ENCODE data around the gene CCDC159.
"Not testable (repeated sequence)": the region's sequence is repeated elsewhere in the genome, so short reads cannot be mapped to it uniquely, and the experiment has no call there.

CCDC159 gene

GRCh38 chr19:11370744-11371143 lies 24.4 kb downstream of the CCDC159 start:
- no peak for DNase-seq

GRCh38 chr19:11373166-11373884 lies 27.0 kb downstream of the CCDC159 start:
- DNase-seq, result no peak

- DNase-seq, result no peak
Observed at GRCh38 chr19:11373885-11374432, 27.6 kb downstream of the CCDC159 start.

GRCh38 chr19:11374433-11375142 lies 28.3 kb downstream of the CCDC159 start, which contains the start of gene SWSAP1:
Gene SWSAP1 (plus strand): TSS chr19:11374666. CDS start chr19:11374681, 15 bp downstream.
- DNase-seq, result peak; percentile 99

- DNase-seq, result peak; percentile 77 to 79
Observed at GRCh38 chr19:11375143-11375948, 29.0 kb downstream of the CCDC159 start.

- no peak for DNase-seq
Observed at GRCh38 chr19:11377237-11377636, 30.9 kb downstream of the CCDC159 start.

GRCh38 chr19:11377756-11378155 lies 31.4 kb downstream of the CCDC159 start:
- DNase-seq, result no peak

GRCh38 chr19:11378319-11379189 lies 32.2 kb downstream of the CCDC159 start:
- DNase-seq, result peak in 1 of 2 donors; percentile 29

GRCh38 chr19:11379269-11379845 lies 33.0 kb downstream of the CCDC159 start:
- not testable (repeated sequence) for DNase-seq

- no peak for DNase-seq
Observed at GRCh38 chr19:11379857-11380350, 33.6 kb downstream of the CCDC159 start.

GRCh38 chr19:11380653-11381537 lies 34.6 kb downstream of the CCDC159 start:
- DNase-seq, result peak; percentile 99

- DNase-seq, result peak; percentile 48 to 66
Observed at GRCh38 chr19:11382898-11383705, 36.8 kb downstream of the CCDC159 start.

GRCh38 chr19:11383706-11384048 lies 37.4 kb downstream of the CCDC159 start:
- DNase-seq, result no peak

GRCh38 chr19:11384778-11385129 lies 38.4 kb downstream of the CCDC159 start:
- no peak for DNase-seq

- DNase-seq, result peak; percentile 12 to 26
Observed at GRCh38 chr19:11387162-11388034, 41.1 kb downstream of the CCDC159 start.

- DNase-seq, result no peak
Observed at GRCh38 chr19:11390359-11390758, 44.0 kb downstream of the CCDC159 start.

GRCh38 chr19:11390933-11391680 lies 44.8 kb downstream of the CCDC159 start:
- no peak for DNase-seq

GRCh38 chr19:11397089-11397610 lies 50.8 kb downstream of the CCDC159 start:
- no peak for DNase-seq
